K562 (cell line): ENCODE measurements around the gene CBL. TPM values are rescaled to one million over a fixed set of nuclear protein-coding genes. Genes with fewer than 3 reads are reported as not detected.

ENCODE experiments used
- BRF1 ChIP-seq: IDR thresholded peaks from 3 replicates; pipeline ENCODE4 v1.6.1; 2011; ENCODE audit warnings: borderline replicate concordance, mild to moderate bottlenecking; ENCODE audit not compliant: insufficient read length; ENCODE audit errors: extremely low read depth
- CTBP1 ChIP-seq: fragments of 450-650 bp; IDR thresholded peaks from 2 replicates; pipeline ENCODE4 v1.6.1; 2016; ENCODE audit warnings: borderline replicate concordance
- E2F1 ChIP-seq: sonication (generic); formaldehyde crosslinking; IDR thresholded peaks from 2 replicates; pipeline ENCODE4 v1.8.1; 2023; ENCODE audit warnings: mild to moderate bottlenecking, missing genetic modification reagents, moderate library complexity
- MNT ChIP-seq, 2 experiments: fragments of 450-650 bp; conservative IDR thresholded peaks; 2 replicates each; pipeline ENCODE4 v1.6.1; 2017; ENCODE audit warnings: mild to moderate bottlenecking in 2 of 2, moderate library complexity in 2 of 2
- NELFE ChIP-seq: IDR thresholded peaks from 2 replicates; pipeline ENCODE4 v1.6.1; 2011; ENCODE audit warnings: mild to moderate bottlenecking; ENCODE audit not compliant: insufficient read depth, insufficient read length
- NFATC3 ChIP-seq: fragments of 450-650 bp; IDR thresholded peaks from 2 replicates; pipeline ENCODE4 v1.6.1; 2017; ENCODE audit warnings: mild to moderate bottlenecking
- NFIX ChIP-seq: fragments of 250-450 bp; sonication (Bioruptor Pico); IDR thresholded peaks from 2 replicates; pipeline ENCODE4 v1.4.0; 2020; ENCODE audit warnings: low read depth, mild to moderate bottlenecking, moderate library complexity
- POLR2H ChIP-seq: IDR thresholded peaks from 2 replicates; pipeline ENCODE4 v1.6.1; 2016; ENCODE audit warnings: missing genetic modification characterization, low read depth, mild to moderate bottlenecking, control low read depth, missing compliant biosample characterization, moderate library complexity
- RBM34 ChIP-seq: fragments of 200-400 bp; formaldehyde crosslinking; IDR thresholded peaks from 2 replicates; pipeline ENCODE4 v1.6.1; 2018; ENCODE audit warnings: low read length, borderline replicate concordance; ENCODE audit not compliant: insufficient read depth
- TBP ChIP-seq: optimal IDR thresholded peaks from 2 replicates; pipeline ENCODE3; 2011; ENCODE audit warnings: low read depth, low read length, improper control_type of control experiment
- TCF7 ChIP-seq: sonication (generic); IDR thresholded peaks from 2 replicates; pipeline ENCODE4 v1.6.1; 2016; ENCODE audit warnings: antibody characterized with exemption, borderline replicate concordance
- ZBTB43 ChIP-seq: sonication (generic); formaldehyde crosslinking; IDR thresholded peaks from 2 replicates; pipeline ENCODE4 v1.8.0; 2023; ENCODE audit warnings: mild to moderate bottlenecking, missing genetic modification reagents
- ZBTB49 ChIP-seq: sonication (generic); formaldehyde crosslinking; IDR thresholded peaks from 2 replicates; pipeline ENCODE4 v1.8.0; 2022; ENCODE audit warnings: missing genetic modification reagents, mild to moderate bottlenecking, borderline replicate concordance
- ZFX ChIP-seq: sonication (generic); formaldehyde crosslinking; IDR thresholded peaks from 2 replicates; pipeline ENCODE4 v1.8.0; 2022; ENCODE audit warnings: mild to moderate bottlenecking, missing genetic modification reagents, moderate library complexity
- ZNF274 ChIP-seq: IDR thresholded peaks from 2 replicates; pipeline ENCODE4 v1.6.1; 2011; ENCODE audit warnings: low read depth, mild to moderate bottlenecking, low read length, moderate library complexity, borderline replicate concordance
- ZNF3 ChIP-seq: fragments of 250-450 bp; sonication (Bioruptor Pico); IDR thresholded peaks from 2 replicates; pipeline ENCODE4 v1.5.0; 2021; ENCODE audit warnings: mild to moderate bottlenecking, moderate library complexity
- ZNF444 ChIP-seq: fragments of 250-450 bp; sonication (Bioruptor Pico); IDR thresholded peaks from 2 replicates; pipeline ENCODE4 v1.4.0; 2020; ENCODE audit warnings: mild to moderate bottlenecking, moderate library complexity
- ZNF79 ChIP-seq: fragments of 250-450 bp; sonication (Bioruptor Pico); IDR thresholded peaks from 2 replicates; pipeline ENCODE4 v1.4.0; 2020; ENCODE audit warnings: low read depth, mild to moderate bottlenecking, moderate library complexity
- polyA plus RNA-seq, 8 experiments: library from polyadenylated mRNA; depleted of rRNA in 4 of 8; stranded (reverse) in 5 of 8; unstranded in 3 of 8; fragments of >200 nt; fragmentation: Nextera tagmentation in 2 of 8; fragmentation: Illumina TruSeq in 1 of 8; extraction: Ambion mirVana in 2 of 8; extraction: Trizol in 1 of 8; gene quantifications; 2 replicates each; pipeline versions ENCODE4 v1.2.1 to v1.2.3, GENCODE V29; 2011 to 2014; ENCODE audit warnings: inconsistent platforms in 1 of 8, missing spikeins in 1 of 8
- total RNA-seq, 7 experiments: library from RNA; depleted of rRNA in 6 of 7; stranded (reverse); fragments of >200 nt in 6 of 7; fragmentation: Illumina TruSeq in 2 of 7; extraction: Trizol in 2 of 7; gene quantifications; 2 replicates each; pipeline versions ENCODE4 v1.2.1 to v1.2.3, GENCODE V29; 2011 to 2021; ENCODE audit warnings: low replicate concordance in 1 of 7
- TF ChIP-seq, protein P1 (sequence below): sonication (generic); formaldehyde crosslinking; IDR thresholded peaks from 2 replicates; pipeline ENCODE4 v1.8.0; 2022; ENCODE audit warnings: mild to moderate bottlenecking, missing genetic modification reagents

CBL gene
- total and polyA plus RNA-seq, 9 of the 15 experiments (the other 6 are each of a cell fraction or from before 2014, with no cell fraction given), result 3.2 to 24.9 (median 9.9) TPM

- no peak for TF ChIP-seq E2F1 (CRISPR knock-in tag)
- peak; percentile 54; the same call in 1 of the 2 replicates for TF ChIP-seq ZNF444 (CRISPR knock-in tag)
- no peak for TF ChIP-seq ZNF3 (CRISPR knock-in tag)
- no peak for TF ChIP-seq BRF1
- TF ChIP-seq ZBTB43 (CRISPR knock-in tag), result 0 out of 2 replicates have a peak, but pooled peaks have one; percentile 76
- peak; percentile 33; the same call in 1 of the 2 replicates for TF ChIP-seq POLR2H (tag)
- no peak for TF ChIP-seq NELFE
- TF ChIP-seq NFATC3, result no peak
- no peak for TF ChIP-seq NFIX (CRISPR knock-in tag)
- TF ChIP-seq, protein P1, sequence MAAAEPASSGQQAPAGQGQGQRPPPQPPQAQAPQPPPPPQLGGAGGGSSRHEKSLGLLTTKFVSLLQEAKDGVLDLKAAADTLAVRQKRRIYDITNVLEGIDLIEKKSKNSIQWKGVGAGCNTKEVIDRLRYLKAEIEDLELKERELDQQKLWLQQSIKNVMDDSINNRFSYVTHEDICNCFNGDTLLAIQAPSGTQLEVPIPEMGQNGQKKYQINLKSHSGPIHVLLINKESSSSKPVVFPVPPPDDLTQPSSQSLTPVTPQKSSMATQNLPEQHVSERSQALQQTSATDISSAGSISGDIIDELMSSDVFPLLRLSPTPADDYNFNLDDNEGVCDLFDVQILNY (CRISPR knock-in tag), result no peak
- TF ChIP-seq TCF7, result peak; percentile 43; the same call in 1 of the 2 replicates
- TF ChIP-seq ZNF79 (CRISPR knock-in tag), result no peak
- peak; percentile 54; the same call in 1 of the 2 replicates for TF ChIP-seq CTBP1
- 0 out of 2 replicates have a peak, but pooled peaks have one; percentile 37 for TF ChIP-seq RBM34
- TF ChIP-seq ZBTB49, result peak; percentile 53; the same call in 1 of the 2 replicates
- peak; percentile 86 for TF ChIP-seq ZFX (CRISPR knock-in tag)
- peak; percentile 62 for TF ChIP-seq TBP
- no peak for TF ChIP-seq MNT (conservative IDR thresholded peaks at IDR 0.05)
- no peak for TF ChIP-seq ZNF274
Measured at GRCh38 chr11:119316729-119317591, 110.8 kb downstream of the CBL start, which contains the start of gene MCAM (continued).
